NK-92 (cell line): ENCODE measurements around the gene CCDC12.

Experiments used
- DNase-seq: peaks from one replicate; lab custom pipeline; 2025; ENCODE audit not compliant: unreplicated experiment; lab: John Stamatoyannopoulos, UW

CCDC12 gene

DNA sequence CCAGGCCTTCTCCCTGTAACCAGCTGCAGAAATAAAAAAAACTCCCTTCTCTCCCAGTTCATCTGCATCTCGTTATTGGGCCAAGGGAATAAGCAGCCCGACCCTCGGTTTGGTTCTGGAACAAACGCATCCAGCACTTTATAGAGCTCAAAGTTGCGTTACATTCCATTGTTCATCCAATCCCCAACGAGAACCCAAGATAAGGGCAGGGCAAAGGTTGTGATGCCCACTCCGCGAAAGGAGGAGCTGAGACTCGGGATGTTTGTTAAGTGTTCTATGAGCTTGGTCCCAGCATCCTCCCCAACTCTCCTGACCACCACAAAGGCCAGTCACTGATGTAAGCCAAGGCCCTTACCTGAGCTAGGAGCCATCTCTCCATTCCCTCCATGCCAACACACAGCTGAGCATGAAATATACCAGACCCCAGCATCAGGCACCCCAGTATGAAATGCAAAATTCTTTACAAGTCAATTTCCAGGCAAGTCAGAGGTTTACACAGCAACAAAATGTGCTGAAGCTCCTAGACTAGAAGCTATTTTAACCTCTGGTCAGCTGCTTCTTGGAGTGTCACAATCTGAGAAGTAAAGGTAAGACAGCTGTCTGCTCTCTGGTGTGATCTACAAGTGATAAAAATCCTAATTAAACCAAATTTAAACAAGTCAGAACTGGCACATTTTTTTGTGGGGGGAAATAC is 17.9 kb downstream of the CCDC12 start:
- DNase-seq, result no peak

DNA sequence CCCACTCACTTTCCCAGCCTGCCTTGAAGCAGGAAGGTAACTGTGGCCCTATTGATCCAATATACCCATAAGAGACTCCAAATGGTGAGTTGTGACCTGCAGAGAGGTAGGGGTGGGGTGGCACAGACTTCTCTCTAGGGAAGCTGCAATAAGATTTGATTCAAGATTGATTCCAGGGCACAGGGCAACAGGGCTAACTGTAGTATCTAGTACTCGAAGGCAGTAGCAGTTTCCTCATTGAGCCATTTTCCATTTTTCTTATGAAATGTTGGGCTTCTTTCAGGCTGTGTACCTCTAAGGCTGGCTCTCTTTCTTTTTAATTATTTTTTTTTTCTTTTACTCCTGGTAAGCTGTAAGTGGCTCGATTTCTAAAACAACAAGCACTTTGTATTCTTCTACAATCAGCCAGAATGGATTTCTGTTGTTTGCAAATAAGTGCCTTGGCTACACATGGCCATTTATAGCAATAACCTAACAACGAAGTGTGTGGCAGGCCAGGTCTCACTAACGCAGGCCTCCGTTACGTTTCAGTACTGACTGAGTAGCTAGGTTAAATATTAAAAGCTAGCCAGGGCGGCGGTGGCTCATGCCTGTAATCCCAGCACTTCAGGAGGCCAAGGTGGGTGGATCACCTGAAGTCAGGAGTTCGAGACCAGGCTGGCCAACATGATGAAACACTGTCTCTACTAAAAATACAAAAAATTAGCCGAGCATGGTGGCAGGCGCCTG is 19.3 kb downstream of the CCDC12 start:
- no peak for DNase-seq

DNA sequence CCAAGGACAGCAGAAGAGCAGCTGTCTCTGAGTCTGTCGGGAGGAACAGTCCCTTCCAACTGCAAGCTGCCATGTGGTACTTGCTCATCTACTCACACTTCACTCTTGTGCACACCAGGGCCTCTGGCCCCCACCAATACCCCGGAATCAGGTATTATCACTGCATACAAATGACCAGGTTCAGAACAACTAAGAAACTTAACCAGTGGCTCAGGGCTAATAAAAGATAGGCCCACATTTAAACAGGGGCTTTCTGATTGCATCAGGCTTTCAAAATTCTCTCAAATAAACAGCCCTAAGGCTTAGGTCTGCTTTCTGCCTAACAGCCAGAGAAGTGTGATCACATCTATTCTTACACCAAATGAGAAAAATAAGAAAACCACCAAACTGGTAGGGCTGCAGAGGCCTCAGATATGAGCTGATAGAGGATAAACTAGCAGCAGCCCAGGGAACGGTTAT is 20.7 kb downstream of the CCDC12 start:
- DNase-seq, result no peak

DNA sequence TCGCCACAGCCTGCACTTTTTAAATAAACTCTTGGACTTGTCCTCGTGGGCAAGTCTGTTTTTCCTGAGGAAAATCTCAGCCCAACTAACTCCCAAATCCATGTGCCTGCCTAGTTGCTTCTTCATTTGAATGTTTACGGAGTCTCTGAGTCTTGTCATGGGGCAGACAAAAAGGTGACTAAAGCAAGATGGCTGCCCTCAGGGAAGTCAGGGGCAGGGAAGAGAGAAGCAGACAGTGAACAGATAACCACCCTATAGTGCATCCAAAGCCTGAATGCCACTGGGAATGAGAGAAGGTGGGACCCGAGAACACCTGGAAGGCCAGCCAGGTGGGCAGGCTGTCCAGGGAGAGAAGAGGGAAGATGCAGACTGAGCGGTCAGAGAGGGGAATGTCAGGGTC is 21.4 kb downstream of the CCDC12 start:
- DNase-seq, result no peak

DNA sequence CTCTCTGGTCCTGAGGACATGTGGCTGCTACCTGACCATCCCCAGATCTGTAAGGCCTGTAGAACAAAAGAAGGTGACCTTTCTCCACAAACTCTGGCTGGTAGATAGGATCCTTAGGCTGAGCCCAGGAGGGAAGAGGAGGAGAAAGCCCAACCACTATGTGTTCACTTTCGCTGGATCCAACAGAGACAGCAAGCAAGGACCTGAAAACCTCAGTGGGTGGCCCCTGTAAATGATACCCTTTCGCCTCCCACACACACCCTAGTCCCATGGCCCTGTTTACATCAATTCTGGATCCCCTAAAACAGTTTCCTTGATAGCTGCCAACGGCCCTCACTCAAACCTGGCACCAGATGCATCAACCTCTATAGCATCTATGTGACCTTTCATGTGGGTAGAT is 22.4 kb downstream of the CCDC12 start:
- no peak for DNase-seq

DNA sequence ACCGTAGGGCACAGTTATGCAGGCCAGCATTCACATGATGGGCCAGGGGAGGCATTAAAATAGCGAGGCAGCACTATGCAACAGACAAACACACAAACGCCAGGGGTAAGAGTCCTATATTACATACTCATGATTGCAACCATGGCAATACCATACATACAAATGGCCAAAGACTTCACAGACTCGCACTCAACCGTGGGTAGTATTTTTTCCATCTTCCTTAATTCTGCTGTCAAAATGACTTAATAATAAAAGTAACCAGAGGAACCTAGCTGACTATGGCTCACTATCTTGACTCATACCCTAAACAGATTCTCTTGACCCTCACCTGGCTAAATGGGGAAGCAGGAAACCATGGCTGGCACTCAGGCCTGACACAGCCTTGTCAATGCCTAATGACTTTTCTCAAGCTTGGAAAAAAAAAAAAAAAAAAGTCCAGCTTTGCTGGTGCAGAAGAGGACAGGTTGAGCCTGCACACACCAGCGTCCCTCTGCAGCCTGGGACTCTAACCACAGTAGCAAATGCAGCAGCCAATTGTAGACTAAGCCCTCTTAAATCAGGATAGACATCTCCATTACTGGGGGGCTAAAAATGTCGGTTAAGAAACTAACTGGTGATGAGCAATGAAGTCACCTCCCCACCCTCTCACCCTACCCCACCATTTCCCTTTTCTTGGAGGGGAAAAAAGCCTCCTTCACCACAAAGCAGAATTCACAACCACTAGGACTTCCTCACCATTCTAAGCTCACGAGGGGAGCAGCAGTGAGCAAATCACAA is 23.1 kb downstream of the CCDC12 start:
- no peak for DNase-seq

DNA sequence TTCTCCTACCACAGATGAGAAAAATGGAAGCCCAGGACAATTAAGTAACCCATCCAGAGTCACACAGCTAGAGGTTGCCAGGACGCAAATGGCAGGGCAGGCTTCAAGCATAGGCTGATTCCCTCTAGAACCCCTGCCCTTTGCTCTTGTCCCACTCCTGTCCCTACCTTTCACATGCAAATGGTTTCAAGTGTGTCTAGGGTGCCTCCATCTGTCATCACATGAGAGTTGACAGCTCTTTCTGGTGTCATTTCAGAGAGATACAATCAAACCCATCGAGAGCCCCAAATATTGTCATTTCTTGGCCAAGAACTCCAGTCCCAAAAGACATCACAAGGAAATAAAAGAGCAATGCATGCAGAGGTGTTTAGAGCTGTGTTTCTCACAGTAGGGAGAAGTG is 23.7 kb downstream of the CCDC12 start:
- DNase-seq, result no peak

DNA sequence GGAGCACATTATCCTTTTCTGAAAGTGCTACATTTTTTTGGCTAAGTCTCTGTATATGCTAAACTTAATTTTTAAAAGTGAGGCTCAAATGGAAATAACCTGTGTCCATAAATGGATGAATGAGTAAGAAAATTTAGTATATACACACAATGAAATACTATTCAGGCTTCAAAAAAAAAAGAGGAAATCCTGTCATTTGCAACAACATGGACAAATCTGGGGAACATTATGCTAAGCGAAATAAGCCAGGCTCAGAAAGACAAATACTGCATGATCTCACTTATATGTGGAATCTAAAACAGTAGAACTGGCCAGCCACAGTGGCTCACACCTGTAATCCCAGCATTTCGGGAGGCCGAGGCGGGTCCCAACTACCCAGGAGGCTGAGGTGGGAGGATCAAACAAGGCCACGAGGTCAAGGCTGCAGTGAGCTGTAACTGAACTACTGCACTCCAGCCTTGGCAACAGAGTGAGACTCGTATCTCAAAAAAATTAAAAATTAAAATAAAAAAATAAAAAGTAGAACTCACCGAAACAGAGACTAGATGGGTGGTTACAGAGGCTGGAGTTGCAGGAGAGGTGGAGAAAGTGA is 25.8 kb downstream of the CCDC12 start:
- no peak for DNase-seq

DNA sequence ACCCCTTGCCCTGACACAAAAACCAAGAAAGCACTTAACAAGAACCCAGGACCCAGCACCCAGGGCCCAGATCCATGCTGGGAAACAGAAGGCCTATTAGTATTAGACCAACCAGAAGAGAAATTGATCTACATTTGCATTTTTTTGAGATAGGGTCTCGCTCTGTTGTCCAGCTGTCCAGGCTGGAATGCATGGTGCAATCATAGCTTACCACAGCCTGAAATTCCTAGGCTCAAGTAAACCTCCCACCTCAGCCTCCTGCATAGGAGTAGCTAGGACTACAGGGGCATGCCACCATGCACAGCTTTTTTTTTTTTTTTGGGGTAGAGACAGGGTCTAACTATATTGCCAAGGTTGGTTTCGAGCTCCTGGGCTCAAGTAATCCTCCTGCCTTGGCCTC is 26.4 kb downstream of the CCDC12 start:
- DNase-seq, result no peak

DNA sequence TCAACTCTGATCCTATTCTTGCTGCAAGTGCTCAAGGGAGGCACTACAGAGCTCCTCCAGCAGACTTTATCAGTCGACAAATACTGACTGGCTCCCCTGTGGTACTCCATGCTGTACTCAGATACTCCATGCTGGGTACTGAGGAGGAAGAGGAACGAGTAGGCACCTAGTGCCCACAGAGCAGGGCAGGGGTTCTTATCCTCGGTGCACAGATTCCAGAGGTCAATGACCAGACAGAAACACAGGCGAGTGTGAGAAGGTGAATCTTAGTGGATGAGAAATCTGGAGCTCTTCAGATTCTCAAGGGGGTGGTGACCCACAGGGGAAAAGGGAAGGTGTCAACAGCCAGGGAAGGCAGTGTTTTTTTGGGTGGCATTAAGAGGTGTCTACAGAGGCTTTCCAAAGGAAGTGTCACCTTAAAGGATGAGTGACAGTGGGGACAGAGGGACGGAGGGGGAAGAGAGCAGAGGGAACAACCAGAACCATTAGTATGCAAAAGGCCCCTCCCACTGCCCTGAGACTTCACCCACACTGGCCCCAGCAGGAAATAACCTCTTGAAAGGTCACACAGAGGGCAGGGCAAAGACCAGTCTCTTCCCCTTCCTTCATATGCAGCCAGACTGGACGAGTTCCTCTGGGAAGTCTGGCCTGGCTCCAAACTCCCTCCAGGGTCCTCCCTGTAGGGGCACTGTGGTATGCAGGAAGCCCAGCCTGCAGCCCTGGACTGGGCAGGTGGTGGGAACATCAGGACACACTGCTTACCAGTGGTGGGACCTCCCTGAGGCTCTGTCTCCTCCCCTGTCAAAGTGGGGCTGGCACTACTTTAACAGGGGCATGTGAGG is 27.5 kb downstream of the CCDC12 start:
- DNase-seq, result no peak

DNA sequence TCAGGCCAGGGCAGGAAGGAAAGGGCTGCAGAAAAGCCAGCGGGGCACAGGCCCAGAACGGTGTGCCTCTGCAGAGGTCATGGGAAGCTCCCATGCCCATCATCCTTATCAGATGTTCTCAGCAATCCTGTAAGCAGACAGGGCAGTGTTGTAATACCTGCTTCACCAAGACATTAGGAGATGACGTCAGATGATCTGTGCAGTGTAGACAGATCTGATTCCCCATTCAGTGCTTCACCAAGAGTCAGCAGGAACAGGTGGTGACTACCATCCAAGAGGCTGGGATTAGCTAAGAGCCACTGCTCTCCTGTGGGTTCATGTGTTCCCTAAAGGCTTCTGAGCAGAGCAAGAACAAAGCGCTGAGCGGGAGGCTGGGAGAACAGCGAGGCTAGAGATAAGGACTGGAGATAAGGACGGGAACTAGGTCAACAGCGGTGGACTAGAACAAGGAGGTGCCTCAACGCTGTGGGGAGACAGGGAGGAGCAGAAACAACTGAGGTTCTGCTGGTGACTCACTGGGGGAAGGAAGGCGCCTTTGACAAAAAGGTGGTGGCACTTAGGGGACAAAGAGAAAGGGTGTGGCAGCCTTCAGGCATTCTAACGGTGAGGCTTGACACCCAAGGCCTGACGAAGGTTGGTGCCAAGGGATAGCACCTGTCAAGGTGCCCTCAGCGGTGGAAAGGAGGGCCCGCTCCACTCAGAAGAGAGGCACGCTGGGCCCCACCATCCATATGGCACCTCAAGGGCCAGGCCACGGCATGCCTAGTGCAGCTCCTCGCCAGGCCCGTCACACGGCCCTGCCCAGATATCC is 28.4 kb downstream of the CCDC12 start:
- no peak for DNase-seq

DNA sequence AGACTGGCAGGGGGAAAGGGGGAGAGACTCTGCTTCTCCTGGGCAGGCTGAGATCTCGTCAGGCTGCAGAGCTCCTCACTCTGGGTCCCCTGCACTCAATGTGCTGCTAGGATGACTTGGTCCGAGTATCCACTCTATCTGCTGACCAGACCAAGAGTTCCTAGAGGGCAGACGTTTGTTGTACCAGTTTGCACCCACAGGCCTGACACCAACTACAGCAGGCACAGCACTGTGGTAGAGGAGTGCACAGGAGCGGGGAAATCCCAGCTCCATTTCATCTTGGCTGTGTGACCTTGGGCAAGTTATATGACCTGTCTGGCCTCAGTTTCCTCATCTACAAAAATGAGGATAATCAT is 29.0 kb downstream of the CCDC12 start:
- no peak for DNase-seq

DNA sequence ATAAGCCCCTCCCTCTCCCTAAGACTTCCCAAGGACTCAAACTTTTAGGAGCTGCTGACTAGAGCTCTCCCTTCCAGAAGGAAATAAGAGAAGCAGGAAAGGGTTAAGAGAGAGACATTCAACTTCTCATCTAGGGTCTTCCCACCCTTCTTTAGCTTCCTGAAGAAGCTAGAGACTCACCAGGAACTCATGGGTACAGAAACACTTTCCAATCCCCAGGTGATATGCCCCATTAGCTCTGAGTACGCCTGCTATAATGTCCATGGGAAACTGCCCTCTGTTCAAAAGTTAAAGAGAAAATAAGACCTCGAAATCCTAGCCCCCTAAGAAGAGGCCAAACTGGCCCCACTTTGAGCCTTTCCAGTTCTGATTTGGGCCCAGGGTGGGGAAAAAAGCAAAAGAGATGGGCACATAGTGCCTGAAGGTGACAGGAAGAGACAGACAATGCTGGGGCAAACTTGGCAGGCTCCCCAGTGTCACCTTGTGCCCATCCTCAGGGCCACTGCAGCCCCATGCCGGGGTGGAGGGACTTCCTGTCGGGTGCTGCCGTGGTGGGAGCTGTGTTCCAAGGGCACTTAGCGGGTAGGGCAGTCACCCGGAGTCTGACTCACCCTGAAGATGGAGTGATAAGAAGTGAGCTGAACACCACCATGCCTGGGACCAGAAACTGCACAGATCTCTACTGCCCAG is 29.5 kb downstream of the CCDC12 start:
- no peak for DNase-seq

DNA sequence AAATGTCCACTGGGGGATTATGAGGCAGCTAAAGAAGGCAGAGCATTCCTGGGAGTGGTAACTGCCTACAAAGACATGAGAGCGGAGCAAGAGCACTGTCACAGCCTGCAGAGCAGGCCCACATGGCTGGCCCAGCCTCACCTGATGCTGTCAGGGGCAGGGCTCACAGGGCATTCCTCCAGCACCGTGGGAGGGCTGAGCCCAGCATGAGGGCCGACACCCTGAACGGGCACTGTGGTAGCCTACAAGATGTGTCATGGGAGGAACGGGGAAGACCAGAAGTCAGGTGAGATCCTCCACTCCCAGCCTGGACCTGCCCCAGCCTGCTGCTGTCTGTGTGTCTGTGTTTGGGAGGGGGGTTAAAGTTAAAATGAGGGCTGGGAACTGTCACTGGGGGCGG is 30.1 kb downstream of the CCDC12 start:
- DNase-seq, result no peak

DNA sequence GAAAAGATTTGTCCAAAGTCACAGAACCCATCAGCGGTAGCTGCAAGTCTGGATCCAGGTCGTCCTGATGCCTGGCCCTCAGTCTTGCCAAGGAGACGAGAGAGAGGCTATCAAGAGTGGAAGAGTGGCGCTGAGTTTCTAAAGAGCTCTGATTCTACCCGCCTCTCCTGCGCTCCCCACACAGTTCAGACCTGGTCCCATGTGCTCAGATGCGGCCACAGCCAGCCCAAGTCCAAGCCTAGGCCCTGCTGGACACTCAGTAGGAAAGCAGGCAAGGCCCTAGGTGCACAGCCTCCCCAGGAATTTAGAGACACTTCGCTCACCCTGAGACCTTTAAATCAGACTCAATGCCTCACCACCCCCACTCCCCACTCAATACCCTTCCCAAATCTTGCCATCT is 32.4 kb downstream of the CCDC12 start:
- DNase-seq, result no peak

DNA sequence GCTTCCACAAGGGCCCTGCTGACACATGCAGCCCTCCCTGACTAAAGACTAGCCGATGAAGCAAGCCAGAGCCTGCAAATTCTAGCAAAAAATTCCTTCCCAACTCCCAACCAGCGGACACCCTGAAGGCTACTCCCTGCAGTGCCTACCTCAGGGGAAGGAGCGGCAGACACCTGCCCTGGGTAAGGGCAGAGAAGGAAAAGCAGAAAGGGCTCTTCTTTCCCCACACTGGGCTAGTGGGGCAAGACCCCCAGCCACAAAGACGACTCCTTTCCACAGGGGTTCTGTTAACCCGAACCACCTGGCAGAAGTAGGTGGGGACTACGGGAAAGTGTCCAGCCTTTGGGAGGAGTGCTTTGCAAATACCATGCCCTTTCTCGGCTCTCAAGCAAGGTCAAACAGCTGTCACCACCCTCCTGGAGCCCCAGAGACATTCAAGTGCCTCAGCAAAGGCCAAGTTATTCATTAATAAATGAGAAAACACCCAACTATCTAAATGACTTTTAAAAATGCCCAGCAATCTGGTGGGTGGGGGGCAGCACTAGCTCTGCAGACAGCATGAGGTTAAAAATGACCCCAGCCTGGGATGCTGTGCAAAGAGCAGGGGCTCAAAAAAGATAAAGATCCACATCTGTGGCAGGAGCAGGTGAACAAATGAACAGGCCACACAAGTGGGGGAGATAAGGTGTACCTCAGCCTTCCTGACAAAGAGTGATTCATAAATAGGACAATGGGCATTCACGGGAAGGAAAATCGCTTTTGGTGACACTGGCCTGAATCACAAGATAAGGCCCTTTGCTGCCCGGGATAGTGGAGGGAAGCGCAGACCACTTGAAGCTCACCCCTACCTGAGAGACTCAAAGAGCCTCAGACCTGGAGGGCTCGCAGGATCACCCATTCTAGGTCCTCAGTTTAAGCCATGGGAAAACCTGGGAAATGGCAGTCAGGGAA is 33.0 kb downstream of the CCDC12 start:
- no peak for DNase-seq

DNA sequence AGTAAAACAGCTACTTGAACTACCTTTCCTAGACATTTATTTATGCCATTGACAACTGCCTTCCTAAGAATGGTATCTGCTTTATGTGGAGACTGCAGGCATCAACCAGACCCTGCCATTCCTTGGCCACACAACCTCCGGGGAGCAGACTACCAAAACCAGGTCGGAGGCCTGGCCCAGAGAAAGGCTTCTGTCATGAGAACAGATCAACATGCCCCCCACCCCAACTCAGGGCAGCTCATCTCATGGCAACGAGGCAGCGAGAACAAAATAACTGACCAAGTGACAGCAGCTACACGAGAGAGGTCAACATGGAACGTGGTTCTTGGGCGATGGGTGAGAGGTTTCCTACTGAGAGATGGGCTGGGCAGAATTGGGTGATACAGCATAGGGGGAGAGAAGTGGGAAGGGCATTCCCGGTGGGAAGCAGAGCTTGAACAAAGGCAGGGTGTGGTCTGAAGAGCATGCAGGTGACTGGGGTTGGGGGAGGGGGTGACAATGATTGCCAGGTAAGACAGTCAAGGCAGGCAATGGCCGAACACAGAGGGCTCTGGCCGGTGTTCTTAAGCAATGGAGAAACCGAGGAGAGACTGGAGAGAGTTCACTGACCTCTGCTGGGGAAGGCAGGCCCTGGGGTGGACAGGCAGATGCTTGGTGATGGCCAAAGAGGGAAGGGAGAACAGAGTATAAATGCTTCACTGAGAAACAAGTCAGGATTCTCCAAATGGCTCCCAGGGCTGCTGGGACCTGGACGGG is 33.9 kb downstream of the CCDC12 start:
- DNase-seq, result no peak

DNA sequence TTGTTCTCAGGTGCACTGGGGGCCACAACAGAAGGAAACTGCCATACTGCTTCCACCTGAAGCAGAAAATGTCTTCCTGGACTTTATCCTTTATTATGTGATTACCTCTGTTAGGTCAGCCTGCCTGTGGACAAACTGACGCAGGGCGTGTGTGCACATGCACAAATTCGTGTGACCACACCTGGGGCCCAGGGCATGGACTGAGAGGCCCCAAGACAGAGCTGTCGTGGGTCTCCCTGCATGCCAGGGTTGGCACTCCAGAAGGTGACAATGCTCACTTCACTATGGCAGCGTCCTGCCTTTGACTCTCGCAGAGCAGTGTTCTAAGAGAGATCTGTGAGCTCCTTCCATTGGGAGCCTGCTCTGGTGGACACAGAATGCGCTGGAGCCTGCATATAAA is 34.5 kb downstream of the CCDC12 start:
- DNase-seq, result no peak
